Nephron progenitor cell (in vitro differentiated cells): ENCODE measurements around the gene GATA2.

ENCODE experiments used
- DNase-seq: peaks from one replicate; pipeline ENCODE4 v3.0.0; 2021
- H3K27ac Mint-ChIP-seq: 2 replicates; pipeline ENCODE4 v1.8.0; 2021; ENCODE audit warnings: mild to moderate bottlenecking, moderate library complexity, mixed read lengths
- H3K27me3 Mint-ChIP-seq: 2 replicates; pipeline ENCODE4 v1.8.0; 2021; ENCODE audit warnings: mild to moderate bottlenecking, low read depth, mixed read lengths; ENCODE audit not compliant: poor library complexity
- H3K36me3 Mint-ChIP-seq: 2 replicates; pipeline ENCODE4 v1.8.0; 2021; ENCODE audit warnings: low read depth, mixed read lengths
- H3K4me1 Mint-ChIP-seq: 2 replicates; pipeline ENCODE4 v1.8.0; 2021; ENCODE audit warnings: mixed read lengths
- H3K4me3 Mint-ChIP-seq: 2 replicates; pipeline ENCODE4 v1.8.0; 2021; ENCODE audit warnings: mild to moderate bottlenecking, moderate library complexity, mixed read lengths
- H3K9me3 Mint-ChIP-seq: 2 replicates; pipeline ENCODE4 v1.8.0; 2021; ENCODE audit warnings: mild to moderate bottlenecking, moderate library complexity, mixed read lengths
- CTCF ChIP-seq: fragments of 200-600 bp; sonication (generic); IDR thresholded peaks from 2 replicates; pipeline ENCODE4 v1.5.0; 2021; ENCODE audit warnings: antibody characterized with exemption

GATA2 gene

DNA sequence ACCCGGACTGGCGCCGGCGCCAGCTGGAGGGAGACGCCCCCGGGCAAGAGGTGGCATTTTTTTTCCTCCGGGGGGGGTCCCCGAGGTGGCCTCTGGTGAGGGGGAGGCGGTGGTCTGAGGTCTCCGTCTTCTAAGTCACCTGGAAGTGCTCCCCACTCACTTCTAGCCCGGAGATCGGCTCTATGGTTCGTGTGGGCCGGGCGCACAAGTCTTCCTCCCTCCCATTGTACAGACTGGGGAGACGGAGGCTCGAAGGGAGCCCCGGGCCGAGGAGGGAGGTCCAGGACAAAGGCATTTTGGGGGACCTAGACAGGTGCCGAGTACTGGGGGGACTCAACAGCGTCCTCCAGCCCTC lies 4.4 kb downstream of the GATA2 start:
- Mint-ChIP-seq H3K4me3 (peak overlapping the region; percentile 47), H3K27ac (no peak overlapping the region), H3K9me3 (no peaks in the 10 kb centered on the region), H3K27me3 (peaks cover 100% of the 10 kb centered on the region), H3K36me3 (no peaks in the 10 kb centered on the region), H3K4me1 (peaks cover 60% of the 10 kb centered on the region)
- no peak for TF ChIP-seq CTCF
- no peak for DNase-seq

DNA sequence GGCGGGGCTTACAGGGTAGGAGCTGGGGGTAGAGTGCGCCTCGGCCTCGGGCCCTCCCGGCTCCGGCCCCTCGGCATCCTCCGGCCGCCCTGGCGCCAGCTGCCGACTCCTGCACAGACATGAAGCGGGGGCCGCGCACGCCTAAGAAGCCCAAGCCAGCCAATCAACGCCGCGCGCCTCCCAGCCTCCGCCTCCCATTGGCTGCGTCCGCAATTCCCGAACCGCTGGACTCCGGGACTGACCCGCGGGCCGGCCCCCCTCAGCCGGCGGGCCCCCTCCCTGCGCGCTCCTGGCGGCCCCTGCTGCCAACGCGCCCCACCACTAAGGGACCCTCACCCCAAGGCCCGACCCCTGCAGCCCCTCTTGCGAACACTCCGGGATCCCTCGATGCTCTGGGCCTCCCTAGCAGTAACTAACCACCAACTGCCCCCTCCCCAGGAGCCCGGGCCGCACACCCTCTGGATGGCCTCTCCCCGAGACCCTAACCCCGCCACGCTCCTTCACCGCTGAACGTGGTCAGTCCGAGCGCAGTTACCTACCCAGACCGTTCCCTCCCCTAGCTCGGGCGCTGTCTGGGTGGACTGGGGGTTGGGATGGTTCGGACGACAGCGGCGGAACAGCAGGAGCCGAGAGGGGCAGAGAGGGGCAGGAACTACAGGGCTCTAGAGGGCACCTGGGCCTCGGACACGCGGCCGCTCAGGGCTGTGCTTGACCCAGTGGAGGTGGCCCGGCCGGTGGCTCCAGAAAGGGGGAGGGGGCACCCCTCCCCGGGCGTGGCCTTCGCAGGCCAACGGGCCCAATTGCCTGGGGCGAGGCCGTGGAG lies 5.0 kb downstream of the GATA2 start:
- peak; percentile 90 for DNase-seq
- no peak overlapping the region for H3K27ac Mint-ChIP-seq
- peaks cover 61% of the 10 kb centered on the region for H3K4me1 Mint-ChIP-seq

DNA sequence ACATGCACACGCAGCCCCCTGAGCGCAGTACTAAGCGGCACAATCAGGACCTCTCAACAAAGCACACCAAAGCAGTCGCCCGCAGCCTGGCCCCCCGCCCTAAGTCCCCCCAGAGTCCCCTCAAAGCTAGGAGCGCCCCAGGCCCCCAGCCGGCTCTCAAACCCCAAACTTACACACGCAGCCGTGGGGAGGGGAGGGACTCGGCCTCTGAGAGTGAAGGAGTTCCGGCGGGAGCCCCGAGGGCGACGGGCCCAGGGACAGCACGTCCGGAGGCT lies 5.5 kb downstream of the GATA2 start:
- no peak for DNase-seq
- H3K9me3 Mint-ChIP-seq: no peaks in the 10 kb centered on the region
- peaks cover 100% of the 10 kb centered on the region for H3K27me3 Mint-ChIP-seq
- no peak overlapping the region for H3K27ac Mint-ChIP-seq
- no peaks in the 10 kb centered on the region for H3K36me3 Mint-ChIP-seq
- peak overlapping the region; percentile 79 for H3K4me3 Mint-ChIP-seq
- no peak for TF ChIP-seq CTCF
- H3K4me1 Mint-ChIP-seq: peaks cover 67% of the 10 kb centered on the region

More for the DNA sequence above, 5.0 kb downstream of the GATA2 start:
- Mint-ChIP-seq H3K27me3 (peaks cover 100% of the 10 kb centered on the region), H3K9me3 (no peaks in the 10 kb centered on the region), H3K4me3 (peak overlapping the region; percentile 79), H3K36me3 (no peaks in the 10 kb centered on the region)
- no peak for TF ChIP-seq CTCF

- Mint-ChIP-seq H3K27ac (no peak overlapping the region), H3K36me3 (no peaks in the 10 kb centered on the region), H3K4me1 (peaks cover 70% of the 10 kb centered on the region), H3K4me3 (peak overlapping the region; percentile 79), H3K27me3 (peaks cover 100% of the 10 kb centered on the region), H3K9me3 (no peaks in the 10 kb centered on the region)
- DNase-seq: peak; percentile 50
- TF ChIP-seq CTCF: no peak
Measured at GRCh38 chr3:128486681-128487537, 6.1 kb downstream of the GATA2 start.

DNA sequence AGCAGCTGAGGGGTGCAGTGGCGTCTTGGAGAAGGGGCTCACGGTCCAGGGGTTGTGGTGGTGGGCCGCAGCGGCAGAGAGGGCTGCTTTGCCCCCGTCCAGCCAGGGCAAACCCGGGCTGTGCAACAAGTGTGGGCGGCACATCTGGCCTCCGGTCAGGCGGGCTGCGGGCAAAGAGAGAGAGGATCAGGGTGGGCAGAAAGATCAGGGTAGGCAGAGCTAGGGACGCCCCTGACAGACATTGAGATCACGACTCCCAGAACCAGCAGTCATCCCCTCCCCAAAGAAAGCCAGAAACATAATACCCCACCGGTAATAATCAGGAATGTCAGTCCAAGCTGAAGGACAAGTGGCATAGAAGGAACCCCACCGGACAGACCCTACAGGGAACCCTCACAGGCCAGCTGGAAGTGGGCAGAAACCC lies 6.8 kb downstream of the GATA2 start:
- peaks cover 66% of the 10 kb centered on the region for H3K4me1 Mint-ChIP-seq
- H3K36me3 Mint-ChIP-seq: no peaks in the 10 kb centered on the region
- no peaks in the 10 kb centered on the region for H3K9me3 Mint-ChIP-seq
- H3K27ac Mint-ChIP-seq: no peak overlapping the region
- DNase-seq: no peak
- no peak for TF ChIP-seq CTCF
- H3K4me3 Mint-ChIP-seq: peak overlapping the region; percentile 63
- H3K27me3 Mint-ChIP-seq: peaks cover 100% of the 10 kb centered on the region
